ENCODE data around the gene ZBTB24. TPM values are rescaled to one million over a fixed set of nuclear protein-coding genes. Genes with fewer than 3 reads are reported as not detected.

ZBTB24 gene
- total RNA-seq, 2 experiments from 2014 or later: 17.6 to 19.1 TPM

GRCh38 chr6:109460161-109460829 lies 22.7 kb downstream of the ZBTB24 start:
- POLR2A ChIA-PET: no interaction called here
- no peak for DNase-seq
- H3K27me3 Mint-ChIP-seq: no peaks in the 10 kb centered on the region
- peaks cover 65% of the 10 kb centered on the region for H3K4me1 Mint-ChIP-seq
- H3K27ac Mint-ChIP-seq: peak overlapping the region; percentile 33
- CTCF ChIA-PET: interaction anchor here (0.6 to 11.8 kb wide), 4 partner anchors 11 to 77 kb away, joined by 3 to 81 read pairs (median 8); partner anchors contain the start of genes PPIL6 and SMPD2
- H3K4me3 Mint-ChIP-seq: no peak overlapping the region
- peaks cover 7% of the 10 kb centered on the region for H3K9me3 Mint-ChIP-seq
- H3K36me3 Mint-ChIP-seq (ENCODE audit: low read depth): peaks cover 42% of the 10 kb centered on the region

DNA sequence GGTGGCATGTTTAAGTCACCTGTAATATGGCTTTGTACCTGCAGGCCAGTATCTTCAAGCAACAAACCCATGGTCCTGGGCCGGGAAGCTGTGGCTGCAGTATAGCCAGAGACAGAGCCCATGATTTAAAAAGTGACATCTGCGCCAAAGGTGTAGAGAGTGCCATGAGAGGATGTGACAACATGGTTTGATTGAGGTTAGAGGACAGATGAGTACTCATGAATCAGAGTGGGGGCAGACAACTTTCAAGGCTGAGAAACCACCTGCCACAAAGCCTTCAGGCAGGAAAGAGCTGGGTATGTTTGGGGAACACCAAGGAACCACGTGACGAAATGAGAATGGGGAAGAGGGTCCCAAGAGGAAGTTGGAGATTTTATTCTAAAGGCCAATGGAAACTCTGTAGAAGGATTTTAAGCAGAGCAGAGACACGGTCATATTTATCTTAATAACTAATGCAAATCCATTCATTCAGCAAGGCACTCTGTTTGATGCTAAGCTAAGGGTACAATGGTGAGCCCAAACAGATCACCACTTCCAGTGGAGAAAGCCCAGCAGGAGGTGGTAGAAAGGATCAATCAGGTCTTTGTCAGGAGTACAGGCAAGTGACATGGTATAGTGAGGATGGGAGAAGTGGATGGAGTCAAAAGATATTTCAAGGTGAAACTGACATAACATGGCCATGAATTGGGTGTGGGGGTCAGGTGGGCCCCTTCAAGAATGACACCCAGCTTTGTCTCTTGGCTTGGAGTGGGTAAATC lies 24.1 kb downstream of the ZBTB24 start:
- CTCF ChIA-PET: interaction anchor here (0.8 to 11.8 kb wide), 6 partner anchors 11 to 246 kb away, joined by 3 to 81 read pairs (median 4); partner anchors contain the start of genes PPIL6 and SMPD2
- peaks cover 37% of the 10 kb centered on the region for H3K36me3 Mint-ChIP-seq (ENCODE audit: low read depth)
- H3K27ac Mint-ChIP-seq: peak overlapping the region; percentile 80
- peaks cover 7% of the 10 kb centered on the region for H3K9me3 Mint-ChIP-seq
- peak; percentile 50 for DNase-seq
- peaks cover 64% of the 10 kb centered on the region for H3K4me1 Mint-ChIP-seq
- no peaks in the 10 kb centered on the region for H3K27me3 Mint-ChIP-seq
- H3K4me3 Mint-ChIP-seq: no peak overlapping the region
- POLR2A ChIA-PET: interaction anchor here (0.6 kb wide), 1 partner anchor 149 kb away, joined by 3 read pairs; no protein-coding TSS in a partner anchor

GRCh38 chr6:109457562-109457996 lies 25.4 kb downstream of the ZBTB24 start:
- POLR2A ChIA-PET: no interaction called here
- CTCF ChIA-PET: interaction anchor here (0.7 to 11.8 kb wide), 5 partner anchors 13 to 248 kb away, joined by 3 to 81 read pairs (median 4); partner anchors contain the start of genes PPIL6 and SMPD2
- Mint-ChIP-seq H3K4me3 (peak overlapping the region; percentile 89), H3K27me3 (no peaks in the 10 kb centered on the region), H3K27ac (peak overlapping the region; percentile 65), H3K4me1 (peaks cover 74% of the 10 kb centered on the region), H3K9me3 (peaks cover 7% of the 10 kb centered on the region), H3K36me3 (ENCODE audit: low read depth) (peaks cover 32% of the 10 kb centered on the region)
- DNase-seq: no peak

DNA sequence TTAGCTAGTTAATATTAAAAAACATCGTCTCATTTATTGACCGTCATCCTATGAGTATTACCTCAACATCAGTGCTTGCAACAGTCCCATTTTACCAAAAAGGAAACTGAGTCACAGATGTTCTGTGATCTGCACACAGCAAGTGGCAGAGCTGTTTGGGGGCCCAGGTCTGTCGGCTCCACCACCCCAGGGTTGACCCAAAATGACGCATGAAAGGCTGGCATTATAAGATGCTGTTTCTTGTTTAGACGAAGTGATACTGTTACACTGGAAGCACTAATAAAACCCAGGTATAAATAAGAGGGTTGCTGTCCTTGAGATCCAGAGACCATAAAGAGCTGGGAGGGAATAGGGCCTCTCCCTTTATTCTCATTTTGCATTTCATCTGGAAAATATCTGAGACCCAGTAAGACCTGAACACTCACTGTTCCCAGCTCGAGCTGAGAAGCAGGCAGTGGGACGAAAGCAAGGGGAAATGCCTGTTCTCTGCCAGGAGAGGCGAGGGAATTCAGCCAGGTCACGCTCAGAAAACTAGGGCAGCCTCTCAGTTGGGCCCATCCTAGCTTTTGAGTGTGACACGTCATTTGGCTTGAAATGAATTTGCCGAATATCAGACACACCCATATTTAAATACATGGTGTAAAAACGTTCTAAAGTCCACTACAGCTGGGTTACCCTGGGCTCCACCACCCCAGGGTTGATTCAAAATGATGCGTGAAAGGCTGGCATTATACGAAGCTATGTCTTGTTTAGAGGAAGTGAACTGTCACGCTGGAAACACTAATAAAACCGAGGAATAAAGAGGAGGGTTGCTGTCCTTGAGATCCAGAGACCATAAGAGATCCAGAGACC lies 26.1 kb downstream of the ZBTB24 start:
- H3K27me3 Mint-ChIP-seq: no peaks in the 10 kb centered on the region
- peak overlapping the region; percentile 65 for H3K27ac Mint-ChIP-seq
- H3K9me3 Mint-ChIP-seq: peaks cover 2% of the 10 kb centered on the region
- no peak for DNase-seq
- ChIA-PET CTCF (interaction anchor here (0.7 to 11.8 kb wide), 6 partner anchors 7 to 74 kb away, joined by 3 to 81 read pairs (median 4); partner anchors contain the start of genes PPIL6 and SMPD2), POLR2A (interaction anchor here (0.6 kb wide), 1 partner anchor 22 kb away, joined by 3 read pairs; no protein-coding TSS in a partner anchor)
- peak overlapping the region; percentile 89 for H3K4me3 Mint-ChIP-seq
- peaks cover 32% of the 10 kb centered on the region for H3K36me3 Mint-ChIP-seq (ENCODE audit: low read depth)
- H3K4me1 Mint-ChIP-seq: peaks cover 73% of the 10 kb centered on the region

DNA sequence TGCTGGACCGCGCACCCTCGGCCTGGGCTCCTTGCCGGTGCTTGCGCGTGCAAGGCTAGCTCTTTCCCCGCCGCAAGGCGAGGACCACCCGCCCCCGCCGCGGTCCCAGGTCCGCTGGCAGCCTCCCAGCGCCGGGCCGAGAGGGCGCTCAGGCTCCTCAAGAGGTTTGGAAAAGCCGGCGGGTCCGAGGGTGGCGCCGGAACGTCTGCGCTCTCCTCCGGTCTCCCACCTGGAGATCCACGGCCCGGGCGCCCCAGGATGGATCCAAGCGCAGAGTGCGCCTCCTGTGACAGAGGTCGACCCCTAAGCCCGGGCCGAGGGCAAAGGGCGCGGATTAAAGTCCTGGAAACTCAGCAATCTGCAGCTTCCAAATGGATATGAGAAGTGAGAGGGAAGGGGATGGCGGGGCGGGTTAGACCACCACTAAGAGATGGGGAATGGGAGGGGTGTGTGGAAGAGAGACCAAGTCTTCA lies 26.9 kb downstream of the ZBTB24 start:
- Mint-ChIP-seq H3K27ac (peak overlapping the region; percentile 62), H3K9me3 (no peaks in the 10 kb centered on the region), H3K27me3 (no peaks in the 10 kb centered on the region), H3K4me3 (peak overlapping the region; percentile 89), H3K4me1 (peaks cover 72% of the 10 kb centered on the region), H3K36me3 (ENCODE audit: low read depth) (peaks cover 32% of the 10 kb centered on the region)
- ChIA-PET CTCF (interaction anchor here (0.7 to 11.8 kb wide), 5 partner anchors 8 to 73 kb away, joined by 3 to 81 read pairs (median 3); partner anchors contain the start of genes PPIL6 and SMPD2), POLR2A (interaction anchor here (0.6 to 1.2 kb wide), 2 partner anchors 22 to 35 kb away, joined by 3 to 5 read pairs; no protein-coding TSS in a partner anchor)
- no peak for DNase-seq

- Mint-ChIP-seq H3K4me1 (peaks cover 73% of the 10 kb centered on the region), H3K27ac (peak within 1 kb of the TSS; percentile 95), H3K27me3 (no peaks in the 10 kb centered on the region), H3K9me3 (peaks cover 3% of the 10 kb centered on the region), H3K4me3 (peak within 1 kb of the TSS; percentile 89), H3K36me3 (ENCODE audit: low read depth) (peaks cover 33% of the 10 kb centered on the region)
- ChIA-PET POLR2A (interaction anchor here (0.6 to 2.1 kb wide), 3 partner anchors 17 to 36 kb away, joined by 5 to 9 read pairs (median 7); partner anchors contain the start of gene ZBTB24), CTCF (interaction anchor here (0.6 to 11.8 kb wide), 4 partner anchors 9 to 72 kb away, joined by 3 to 81 read pairs (median 3); partner anchors contain the start of genes PPIL6 and SMPD2)
- peak; percentile 79 for DNase-seq
Observed at GRCh38 chr6:109455437-109456110, 27.4 kb downstream of the ZBTB24 start, which contains the start of gene MICAL1. MICAL1 (minus strand) TSS chr6:109455772; CDS start chr6:109454196, 1,576 bp downstream.

GRCh38 chr6:109454496-109455436 lies 28.3 kb downstream of the ZBTB24 start:
- DNase-seq: peak; percentile 80
- Mint-ChIP-seq H3K36me3 (ENCODE audit: low read depth) (peaks cover 38% of the 10 kb centered on the region), H3K4me3 (peak overlapping the region; percentile 89), H3K27ac (peak overlapping the region; percentile 95), H3K4me1 (peaks cover 75% of the 10 kb centered on the region), H3K9me3 (peaks cover 3% of the 10 kb centered on the region), H3K27me3 (no peaks in the 10 kb centered on the region)
- ChIA-PET CTCF (interaction anchor here (0.6 to 11.8 kb wide), 6 partner anchors 10 to 267 kb away, joined by 3 to 81 read pairs (median 4); partner anchors contain the start of genes PPIL6 and SMPD2), POLR2A (interaction anchor here (0.6 to 2.1 kb wide), 3 partner anchors 17 to 37 kb away, joined by 5 to 9 read pairs (median 7); partner anchors contain the start of gene ZBTB24)

GRCh38 chr6:109453594-109454495 lies 29.2 kb downstream of the ZBTB24 start:
- Mint-ChIP-seq H3K36me3 (ENCODE audit: low read depth) (peaks cover 40% of the 10 kb centered on the region), H3K27me3 (no peaks in the 10 kb centered on the region), H3K9me3 (peaks cover 3% of the 10 kb centered on the region), H3K27ac (peak overlapping the region; percentile 95), H3K4me3 (peak overlapping the region; percentile 89), H3K4me1 (peaks cover 74% of the 10 kb centered on the region)
- CTCF ChIA-PET: interaction anchor here (0.6 to 11.8 kb wide), 5 partner anchors 9 to 266 kb away, joined by 3 to 81 read pairs (median 4); partner anchors contain the start of genes PPIL6 and SMPD2
- no peak for DNase-seq
- POLR2A ChIA-PET: interaction anchor here (0.7 to 2.1 kb wide), 2 partner anchors 29 to 218 kb away, joined by 4 to 7 read pairs; partner anchors contain the start of gene ZBTB24

DNA sequence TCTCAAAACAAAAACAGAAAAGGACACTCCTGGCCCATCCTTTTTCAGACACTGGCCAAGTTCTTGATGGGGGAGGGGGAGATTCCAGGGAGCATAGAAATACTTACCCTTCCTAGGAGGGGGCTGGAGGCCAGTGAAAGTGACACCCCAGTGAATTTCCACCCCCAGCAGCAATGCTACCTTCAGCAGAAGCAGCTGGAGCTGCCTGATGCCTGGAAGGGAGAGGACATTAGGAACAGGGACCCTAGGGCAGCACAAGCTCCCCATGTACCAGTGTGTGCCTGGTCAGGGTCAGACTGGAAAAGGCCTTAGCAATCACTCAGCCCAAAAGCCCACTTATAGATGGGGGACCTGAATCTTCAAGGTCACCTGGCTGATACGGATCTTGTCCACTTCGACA lies 29.9 kb downstream of the ZBTB24 start:
- CTCF ChIA-PET: interaction anchor here (0.6 to 11.8 kb wide), 4 partner anchors 9 to 253 kb away, joined by 3 to 81 read pairs (median 4); partner anchors contain the start of genes PPIL6 and SMPD2
- POLR2A ChIA-PET: interaction anchor here (2.1 kb wide), 1 partner anchor 29 kb away, joined by 7 read pairs; the partner anchor contains the start of gene ZBTB24
- H3K4me1 Mint-ChIP-seq: peaks cover 72% of the 10 kb centered on the region
- H3K27me3 Mint-ChIP-seq: no peaks in the 10 kb centered on the region
- DNase-seq: no peak
- peaks cover 3% of the 10 kb centered on the region for H3K9me3 Mint-ChIP-seq
- peak overlapping the region; percentile 89 for H3K4me3 Mint-ChIP-seq
- peaks cover 42% of the 10 kb centered on the region for H3K36me3 Mint-ChIP-seq (ENCODE audit: low read depth)
- peak overlapping the region; percentile 46 for H3K27ac Mint-ChIP-seq
